SK-N-SH (cell line): Measurements from ENCODE around the gene SLC9C1. TPM values are rescaled to one million over a fixed set of nuclear protein-coding genes. Genes with fewer than 3 reads are reported as not detected.

ENCODE experiments used
- CTCF ChIA-PET: fragments of 300-600, 350-600 bp; formaldehyde crosslinking; extraction: SDS; loops from one replicate; lab custom pipeline; 2021; lab: Yijun Ruan, JAX
- POLR2A ChIA-PET: fragments of 350-600 bp; sonication (Branson Sonifier 250); formaldehyde crosslinking; extraction: SDS; loops from one replicate; lab custom pipeline; 2020; ENCODE audit warnings: antibody characterized with exemption, inconsistent platforms; lab: Yijun Ruan, JAX
- DNase-seq: peaks from one replicate; pipeline ENCODE4 v3.0.0; 2012
- H2AFZ ChIP-seq: fragments of 200-600 bp; sonication (generic); 2 replicates; pipeline ENCODE4 v1.8.1; 2016; ENCODE audit warnings: antibody characterized with exemption, mild to moderate bottlenecking, low read depth
- H3F3A ChIP-seq: fragments of 200-600 bp; sonication (generic); replicated peaks from 2 replicates; pipeline ENCODE3; 2016; ENCODE audit warnings: antibody characterized with exemption, mild to moderate bottlenecking; ENCODE audit not compliant: insufficient read depth
- H3K27ac ChIP-seq, 2 experiments: fragments of 200-500 bp in 1 of 2; fragments of 200-600 bp in 1 of 2; sonication (Bioruptor generic) in 1 of 2; sonication (generic), shearing (Covaris generic) in 1 of 2; 2 replicates each; pipeline versions ENCODE4 v1.5.1 to v1.6.1; 2014 to 2016; ENCODE audit warnings: low read depth in 2 of 2, inconsistent platforms in 1 of 2, low read length in 1 of 2, mild to moderate bottlenecking in 1 of 2, mixed read lengths in 1 of 2
- H3K27me3 ChIP-seq: fragments of 200-600 bp; sonication (generic), shearing (Covaris generic); 2 replicates; pipeline ENCODE4 v1.6.1; 2016; ENCODE audit warnings: mixed run types; ENCODE audit not compliant: insufficient read depth
- H3K36me3 ChIP-seq, 2 experiments: fragments of 200-500 bp in 1 of 2; fragments of 200-600 bp in 1 of 2; sonication (Bioruptor generic) in 1 of 2; sonication (generic) in 1 of 2; replicated peaks in 1 of 2; 2 replicates each; pipeline versions ENCODE3 to v1.5.1; 2014 to 2016; ENCODE audit warnings: low read length in 1 of 2, mild to moderate bottlenecking in 1 of 2; ENCODE audit not compliant: insufficient read depth in 2 of 2, control insufficient read depth in 1 of 2
- H3K4me1 ChIP-seq, 2 experiments: fragments of 200-500 bp in 1 of 2; fragments of 200-600 bp in 1 of 2; sonication (Bioruptor generic) in 1 of 2; sonication (generic), shearing (Covaris generic) in 1 of 2; 2 replicates each; pipeline versions ENCODE4 v1.5.1 to v1.6.1; 2014 to 2016; ENCODE audit warnings: low read depth in 1 of 2, low read length in 1 of 2, mixed run types in 1 of 2; ENCODE audit not compliant: insufficient read depth in 2 of 2, control insufficient read depth in 1 of 2
- H3K4me2 ChIP-seq: fragments of 200-600 bp; sonication (generic), shearing (Covaris generic); 2 replicates; pipeline ENCODE4 v1.6.1; 2017; ENCODE audit warnings: mixed run types
- H3K4me3 ChIP-seq, 2 experiments: fragments of 200-500 bp in 1 of 2; fragments of 200-600 bp in 1 of 2; sonication (Bioruptor generic) in 1 of 2; sonication (generic), shearing (Covaris generic) in 1 of 2; 2 replicates each; pipeline versions ENCODE4 v1.5.1 to v1.8.1; 2014 to 2016; ENCODE audit warnings: low read depth in 2 of 2, inconsistent platforms in 1 of 2, low read length in 1 of 2, mild to moderate bottlenecking in 1 of 2, mixed read lengths in 1 of 2, moderate library complexity in 1 of 2
- H3K79me2 ChIP-seq: fragments of 200-600 bp; sonication (generic); 2 replicates; pipeline ENCODE4 v1.8.1; 2017; ENCODE audit warnings: mild to moderate bottlenecking; ENCODE audit not compliant: insufficient read depth
- H3K9ac ChIP-seq: fragments of 200-600 bp; sonication (generic); 2 replicates; pipeline ENCODE4 v1.6.1; 2017; ENCODE audit warnings: mixed run types
- H3K9me2 ChIP-seq: fragments of 200-600 bp; sonication (generic); 2 replicates; pipeline ENCODE4 v1.6.1; 2017; ENCODE audit warnings: mixed run types
- H3K9me3 ChIP-seq: fragments of 200-600 bp; sonication (generic); 2 replicates; pipeline ENCODE4 v1.6.1; 2017; ENCODE audit warnings: mixed run types, mild to moderate bottlenecking, moderate library complexity
- H4K20me1 ChIP-seq: fragments of 200-600 bp; sonication (generic); 2 replicates; pipeline ENCODE4 v1.6.1; 2017; ENCODE audit warnings: mild to moderate bottlenecking, mixed run types; ENCODE audit not compliant: insufficient read depth
- EP300 ChIP-seq, 2 experiments: IDR thresholded peaks; 2 replicates each; pipeline versions ENCODE4 v1.4.0 to v1.6.1; 2012; ENCODE audit warnings: borderline replicate concordance in 1 of 2, low read depth in 1 of 2, low read length in 1 of 2
- FOSL2 ChIP-seq: IDR thresholded peaks from 2 replicates; pipeline ENCODE4 v1.4.0; 2012; ENCODE audit warnings: low read depth, mild to moderate bottlenecking, moderate library complexity, borderline replicate concordance
- FOXM1 ChIP-seq: IDR thresholded peaks from 2 replicates; pipeline ENCODE4 v1.4.0; 2012; ENCODE audit warnings: low read depth, mild to moderate bottlenecking
- MXI1 ChIP-seq: IDR thresholded peaks from 2 replicates; pipeline ENCODE4 v1.6.1; 2012; ENCODE audit warnings: mild to moderate bottlenecking, low read depth, low read length, improper control_type of control experiment
- NRF1 ChIP-seq: IDR thresholded peaks from 2 replicates; pipeline ENCODE4 v1.6.1; 2012; ENCODE audit warnings: low read depth, mild to moderate bottlenecking, low read length
- POLR2AphosphoS5 ChIP-seq: IDR thresholded peaks from 2 replicates; pipeline ENCODE4 v1.6.1; 2012; ENCODE audit warnings: low read depth, low read length
- RAD21 ChIP-seq: IDR thresholded peaks from 2 replicates; pipeline ENCODE4 v1.6.1; 2012; ENCODE audit warnings: mild to moderate bottlenecking, low read length
- RXRA ChIP-seq: IDR thresholded peaks from 2 replicates; pipeline ENCODE4 v1.4.0; 2012; ENCODE audit warnings: low read depth, mild to moderate bottlenecking, borderline replicate concordance
- SIN3A ChIP-seq: IDR thresholded peaks from 2 replicates; pipeline ENCODE4 v1.6.1; 2012; ENCODE audit warnings: low read depth, mild to moderate bottlenecking, low read length, moderate library complexity, borderline replicate concordance
- SMC3 ChIP-seq: IDR thresholded peaks from 2 replicates; pipeline ENCODE4 v1.6.1; 2012; ENCODE audit warnings: low read depth, low read length, improper control_type of control experiment
- TAF1 ChIP-seq: IDR thresholded peaks from 2 replicates; pipeline ENCODE4 v1.6.1; 2012; ENCODE audit warnings: low read depth, mild to moderate bottlenecking, low read length, moderate library complexity, borderline replicate concordance
- WGBS: methylation state at CpG from one replicate; pipeline ENCODE4 v1.1.6; 2017; ENCODE audit warnings: low lambda C conversion rate; 5-methylcytosine and 5-hydroxymethylcytosine counted together
- polyA plus RNA-seq, 3 experiments: library from polyadenylated mRNA; depleted of rRNA; stranded (reverse); fragments of >200 nt; gene quantifications; 2 replicates each; pipeline ENCODE4 v1.2.3, GENCODE V29; 2012
- TF ChIP-seq, protein P1 (sequence below): IDR thresholded peaks from 2 replicates; pipeline ENCODE4; 2012
- TF ChIP-seq, protein P2 (sequence below): IDR thresholded peaks from 2 replicates; pipeline ENCODE4 v1.6.1; 2012; ENCODE audit warnings: mild to moderate bottlenecking, low read depth, low read length, moderate library complexity
- TF ChIP-seq, protein P3 (sequence below): fragments of 150-350 bp; IDR thresholded peaks from 2 replicates; pipeline ENCODE4 v1.6.1; 2016; ENCODE audit warnings: mild to moderate bottlenecking, low read depth, low read length

SLC9C1 gene
- polyA plus RNA-seq, 1 of the 3 experiments (the other 2 are of a cell fraction) = not detected

DNA sequence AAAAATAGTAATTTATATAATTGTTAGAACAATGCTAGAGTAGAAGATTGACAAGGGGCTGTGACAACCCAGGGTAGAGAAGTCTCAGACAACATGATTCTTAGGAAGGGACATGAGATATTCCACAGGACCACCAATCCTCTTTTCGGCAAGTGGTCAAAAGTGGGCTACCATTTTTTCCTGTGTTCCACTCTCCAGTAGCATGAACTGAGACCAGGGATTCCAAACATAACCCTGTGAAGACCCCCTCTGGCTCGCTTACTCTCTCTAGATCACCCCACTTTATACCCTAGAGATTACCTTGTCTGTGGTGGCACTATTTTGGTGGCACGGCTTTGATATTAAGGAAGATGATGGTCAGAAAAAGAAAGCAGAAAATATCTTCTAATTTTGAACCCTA lies 161.9 kb downstream of the SLC9C1 start:
- CTCF ChIA-PET = interaction anchor here (1.5 to 1.9 kb wide), 2 partner anchors 20 to 162 kb away, joined by 3 to 7 read pairs; partner anchors contain the start of gene SLC9C1
- Histone ChIP-seq H3K4me3 (no peak overlapping the region), H3K9me3 (no peaks in the 10 kb centered on the region)
- no peak for DNase-seq
- POLR2A ChIA-PET = no interaction called here
- TF ChIP-seq SIN3A (no peak), RAD21 (no peak), TAF1 (no peak), MXI1 (no peak), POLR2AphosphoS5 (no peak), NRF1 (no peak), EP300 (IDR thresholded peaks at IDR 0.05; ENCODE audit: borderline replicate concordance in 1 of 2, low read depth in 1 of 2, low read length in 1 of 2) (no peak), RXRA (no peak), FOSL2 (no peak), SMC3 (no peak), FOXM1 (no peak)
- TF ChIP-seq, protein P1, sequence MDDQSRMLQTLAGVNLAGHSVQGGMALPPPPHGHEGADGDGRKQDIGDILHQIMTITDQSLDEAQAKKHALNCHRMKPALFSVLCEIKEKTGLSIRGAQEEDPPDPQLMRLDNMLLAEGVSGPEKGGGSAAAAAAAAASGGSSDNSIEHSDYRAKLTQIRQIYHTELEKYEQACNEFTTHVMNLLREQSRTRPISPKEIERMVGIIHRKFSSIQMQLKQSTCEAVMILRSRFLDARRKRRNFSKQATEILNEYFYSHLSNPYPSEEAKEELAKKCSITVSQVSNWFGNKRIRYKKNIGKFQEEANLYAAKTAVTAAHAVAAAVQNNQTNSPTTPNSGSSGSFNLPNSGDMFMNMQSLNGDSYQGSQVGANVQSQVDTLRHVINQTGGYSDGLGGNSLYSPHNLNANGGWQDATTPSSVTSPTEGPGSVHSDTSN = no peak
- TF ChIP-seq, protein P2, sequence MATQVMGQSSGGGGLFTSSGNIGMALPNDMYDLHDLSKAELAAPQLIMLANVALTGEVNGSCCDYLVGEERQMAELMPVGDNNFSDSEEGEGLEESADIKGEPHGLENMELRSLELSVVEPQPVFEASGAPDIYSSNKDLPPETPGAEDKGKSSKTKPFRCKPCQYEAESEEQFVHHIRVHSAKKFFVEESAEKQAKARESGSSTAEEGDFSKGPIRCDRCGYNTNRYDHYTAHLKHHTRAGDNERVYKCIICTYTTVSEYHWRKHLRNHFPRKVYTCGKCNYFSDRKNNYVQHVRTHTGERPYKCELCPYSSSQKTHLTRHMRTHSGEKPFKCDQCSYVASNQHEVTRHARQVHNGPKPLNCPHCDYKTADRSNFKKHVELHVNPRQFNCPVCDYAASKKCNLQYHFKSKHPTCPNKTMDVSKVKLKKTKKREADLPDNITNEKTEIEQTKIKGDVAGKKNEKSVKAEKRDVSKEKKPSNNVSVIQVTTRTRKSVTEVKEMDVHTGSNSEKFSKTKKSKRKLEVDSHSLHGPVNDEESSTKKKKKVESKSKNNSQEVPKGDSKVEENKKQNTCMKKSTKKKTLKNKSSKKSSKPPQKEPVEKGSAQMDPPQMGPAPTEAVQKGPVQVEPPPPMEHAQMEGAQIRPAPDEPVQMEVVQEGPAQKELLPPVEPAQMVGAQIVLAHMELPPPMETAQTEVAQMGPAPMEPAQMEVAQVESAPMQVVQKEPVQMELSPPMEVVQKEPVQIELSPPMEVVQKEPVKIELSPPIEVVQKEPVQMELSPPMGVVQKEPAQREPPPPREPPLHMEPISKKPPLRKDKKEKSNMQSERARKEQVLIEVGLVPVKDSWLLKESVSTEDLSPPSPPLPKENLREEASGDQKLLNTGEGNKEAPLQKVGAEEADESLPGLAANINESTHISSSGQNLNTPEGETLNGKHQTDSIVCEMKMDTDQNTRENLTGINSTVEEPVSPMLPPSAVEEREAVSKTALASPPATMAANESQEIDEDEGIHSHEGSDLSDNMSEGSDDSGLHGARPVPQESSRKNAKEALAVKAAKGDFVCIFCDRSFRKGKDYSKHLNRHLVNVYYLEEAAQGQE = no peak
- TF ChIP-seq, protein P3, sequence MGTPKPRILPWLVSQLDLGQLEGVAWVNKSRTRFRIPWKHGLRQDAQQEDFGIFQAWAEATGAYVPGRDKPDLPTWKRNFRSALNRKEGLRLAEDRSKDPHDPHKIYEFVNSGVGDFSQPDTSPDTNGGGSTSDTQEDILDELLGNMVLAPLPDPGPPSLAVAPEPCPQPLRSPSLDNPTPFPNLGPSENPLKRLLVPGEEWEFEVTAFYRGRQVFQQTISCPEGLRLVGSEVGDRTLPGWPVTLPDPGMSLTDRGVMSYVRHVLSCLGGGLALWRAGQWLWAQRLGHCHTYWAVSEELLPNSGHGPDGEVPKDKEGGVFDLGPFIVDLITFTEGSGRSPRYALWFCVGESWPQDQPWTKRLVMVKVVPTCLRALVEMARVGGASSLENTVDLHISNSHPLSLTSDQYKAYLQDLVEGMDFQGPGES = no peak
- TF ChIP-seq, all 33 proteins: peak for 0
- H3K9me2 ChIP-seq = no peaks in the 10 kb centered on the region
- H2AFZ ChIP-seq = no peak overlapping the region
- no peak overlapping the region for H3K27ac ChIP-seq
- H3K9ac ChIP-seq = no peak overlapping the region
- no peak overlapping the region for H3K4me2 ChIP-seq
- H3K4me1 ChIP-seq = peaks cover 0 to 4% of the 10 kb centered on the region in 2 experiments; a peak in 2 of 4 replicates
- H3K27me3 ChIP-seq = no peaks in the 10 kb centered on the region
- H3K79me2 ChIP-seq = no peaks in the 10 kb centered on the region
- 83% methylated on average over 3 of the region's 3 CpGs for WGBS
- peaks cover 0 to 4% of the 10 kb centered on the region in 2 experiments for H3K36me3 ChIP-seq
- H4K20me1 ChIP-seq = no peaks in the 10 kb centered on the region
- H3F3A ChIP-seq = no peaks in the 10 kb centered on the region
